GM18511 (cell line): ENCODE measurements around the gene CHMP3.

Source experiments
- ATAC-seq: cut with Tn5 transposase; IDR thresholded peaks from one replicate; pipeline ENCODE4 v1.9.1; 2021; ENCODE audit warnings: mild to moderate bottlenecking, moderate library complexity; ENCODE audit not compliant: unreplicated experiment

CHMP3 gene

DNA sequence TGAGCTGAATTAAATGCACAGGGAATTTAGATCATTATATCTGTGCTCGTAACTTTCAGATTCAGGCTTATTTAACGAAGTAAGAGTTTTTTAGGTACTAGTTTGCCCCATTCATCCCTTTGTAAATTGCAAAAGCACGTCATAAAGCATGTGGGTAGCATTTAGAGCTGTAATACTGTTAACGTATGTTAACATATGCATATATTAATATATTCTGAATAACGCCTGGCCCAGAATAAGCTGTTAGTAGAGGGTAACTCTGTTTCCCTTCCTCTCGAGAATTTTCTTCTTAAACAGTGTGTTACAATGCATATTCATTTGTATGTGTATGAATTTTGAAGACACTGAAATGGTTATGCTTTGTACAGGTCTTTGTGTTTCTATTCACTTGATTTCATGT, 91.6 kb downstream of the CHMP3 start:
- no peak for ATAC-seq

DNA sequence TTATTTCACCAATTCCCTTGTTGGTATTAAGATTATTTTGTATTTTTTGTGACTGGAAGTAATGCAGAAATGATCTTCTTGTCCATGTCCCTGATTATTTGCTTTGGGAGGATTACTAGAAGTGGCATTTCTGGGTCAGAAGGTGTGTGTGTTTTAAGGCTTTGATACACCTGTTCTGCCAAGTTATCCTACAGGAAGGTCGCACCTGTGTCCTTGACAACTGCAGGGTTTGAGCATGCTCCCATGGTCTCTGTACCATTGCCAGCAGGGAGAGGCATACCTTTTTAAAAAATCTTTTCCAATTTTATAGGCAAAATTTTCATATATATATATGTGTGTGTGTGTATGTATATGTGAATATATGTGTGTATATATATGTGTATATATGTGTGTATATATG, 92.4 kb downstream of the CHMP3 start:
- no peak for ATAC-seq

DNA sequence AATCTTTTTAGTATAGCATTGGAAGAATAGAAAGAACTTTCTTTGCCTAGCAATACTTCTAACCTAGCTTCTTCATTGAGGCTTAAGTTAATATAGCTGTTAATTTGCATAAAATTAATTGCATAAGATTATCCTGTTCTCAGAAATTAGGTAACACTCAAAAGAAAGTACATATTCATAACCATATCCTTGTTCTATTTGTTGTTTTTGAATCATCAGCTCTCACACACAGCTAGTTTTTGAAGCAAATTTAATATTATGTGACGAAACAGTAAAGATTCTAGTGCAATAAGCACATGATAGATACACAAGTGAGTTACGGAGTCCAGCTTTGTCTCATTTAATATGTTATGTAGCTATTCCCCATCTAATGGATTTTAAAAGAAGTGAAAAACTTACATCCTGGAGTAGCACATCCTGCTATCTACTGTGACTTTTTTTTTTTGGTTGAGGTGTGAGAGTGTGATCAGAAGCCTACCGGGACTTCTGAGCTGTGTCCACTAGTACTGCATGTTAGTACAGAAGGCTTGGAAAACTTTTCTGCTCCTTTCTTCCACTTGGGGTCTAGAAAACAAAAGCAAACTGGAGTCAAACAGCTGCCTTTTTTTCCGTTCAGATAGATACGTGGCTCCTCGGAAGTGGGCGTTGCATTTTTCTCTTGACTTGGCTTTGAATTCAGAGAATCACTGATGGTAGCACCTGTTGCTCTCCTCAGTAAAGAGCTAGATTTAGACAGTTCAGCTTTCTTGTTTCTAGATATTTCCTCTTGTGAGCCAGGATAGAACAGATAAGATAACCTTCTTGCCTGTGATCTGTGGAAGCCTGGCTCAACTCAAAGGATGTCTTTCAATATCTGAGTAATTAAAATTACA, 94.8 kb downstream of the CHMP3 start:
- ATAC-seq, result no peak

DNA sequence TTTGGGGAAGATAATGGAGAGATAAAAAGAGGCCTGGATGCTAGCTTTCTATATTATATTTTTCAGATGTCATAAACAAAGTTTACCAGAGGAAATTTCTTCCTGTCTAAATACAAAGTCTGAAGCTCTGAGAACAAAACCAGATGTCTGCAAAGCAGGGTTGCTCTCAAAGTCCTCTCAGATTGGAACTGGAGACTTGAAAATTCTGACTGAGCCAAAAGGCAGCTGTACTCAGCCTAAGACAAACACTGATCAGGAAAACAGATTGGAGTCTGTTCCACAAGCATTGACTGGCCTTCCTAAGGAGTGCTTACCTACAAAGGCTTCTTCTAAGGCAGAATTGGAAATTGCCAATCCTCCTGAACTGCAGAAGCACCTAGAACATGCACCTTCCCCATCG, 96.9 kb downstream of the CHMP3 start:
- no peak for ATAC-seq

DNA sequence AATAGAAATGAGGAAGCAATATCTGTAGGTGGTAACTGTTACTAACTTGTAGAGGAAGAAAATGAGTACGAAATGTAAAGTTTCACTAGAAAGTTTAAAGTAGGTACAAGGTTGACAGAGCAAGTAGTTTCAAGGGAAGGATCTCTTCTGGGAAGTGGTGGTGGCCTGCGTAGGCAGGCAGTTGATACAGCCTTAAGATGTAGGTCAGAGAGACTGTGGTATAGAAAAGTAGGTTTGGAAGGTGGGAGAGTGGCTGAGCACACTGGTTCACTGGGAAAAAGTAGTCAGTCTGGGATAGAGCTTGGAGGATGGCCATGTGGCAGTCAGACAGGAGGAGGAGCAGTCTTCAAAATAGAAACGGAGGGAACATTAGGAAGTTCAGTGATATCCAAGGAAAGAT, 98.6 kb downstream of the CHMP3 start:
- no peak for ATAC-seq

DNA sequence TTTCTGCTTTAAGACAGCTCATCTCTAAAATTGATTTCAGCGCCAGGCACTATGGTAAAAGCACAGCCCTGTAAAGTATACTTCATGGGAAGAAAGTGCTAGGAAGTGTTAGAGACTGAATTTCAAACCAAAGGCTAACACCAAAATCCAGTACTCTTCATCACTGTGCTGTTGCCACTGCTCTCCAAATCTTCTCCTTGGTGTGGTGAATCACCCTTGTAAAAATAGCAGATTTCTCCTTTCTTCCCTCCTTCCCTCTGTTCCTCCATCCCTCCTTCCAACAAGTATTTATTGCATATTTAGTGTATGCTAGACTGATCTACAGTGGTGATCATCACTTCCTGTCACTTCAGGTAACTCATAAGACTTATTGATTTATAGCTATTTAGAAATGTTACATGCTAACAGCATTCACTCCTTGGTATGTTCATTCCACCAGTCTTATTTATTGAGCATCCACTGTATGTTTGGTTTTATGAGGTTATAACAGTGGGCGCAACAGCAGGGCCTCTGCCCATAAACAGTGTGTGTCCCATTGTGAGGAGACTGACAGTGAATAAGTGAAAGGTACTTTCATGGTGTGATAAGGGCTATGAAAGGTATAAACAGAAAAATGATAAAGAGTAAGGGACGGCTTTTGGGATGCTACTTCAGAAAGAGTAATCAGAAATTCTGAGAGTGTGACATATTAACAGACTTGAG, 102.0 kb downstream of the CHMP3 start:
- ATAC-seq, result no peak

DNA sequence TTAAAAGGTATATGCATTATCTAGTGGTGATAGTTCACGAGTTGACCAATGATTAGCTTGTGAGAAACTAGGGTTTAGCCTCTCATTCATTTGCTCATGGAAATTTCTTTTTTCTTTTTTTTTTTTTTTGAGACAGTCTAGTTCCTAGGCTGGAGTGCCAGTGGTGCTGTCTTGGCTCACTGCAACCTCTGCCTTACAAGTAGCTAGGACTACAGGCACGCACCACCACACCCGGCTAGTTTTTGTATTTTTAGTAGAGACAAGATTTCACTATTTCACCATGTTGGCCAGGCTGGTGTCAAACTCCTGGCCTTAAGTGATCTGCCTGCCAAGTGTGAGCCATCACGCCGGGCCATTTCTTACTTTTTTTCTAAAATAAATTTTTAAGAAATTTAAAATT, 108.1 kb downstream of the CHMP3 start:
- ATAC-seq, result no peak

DNA sequence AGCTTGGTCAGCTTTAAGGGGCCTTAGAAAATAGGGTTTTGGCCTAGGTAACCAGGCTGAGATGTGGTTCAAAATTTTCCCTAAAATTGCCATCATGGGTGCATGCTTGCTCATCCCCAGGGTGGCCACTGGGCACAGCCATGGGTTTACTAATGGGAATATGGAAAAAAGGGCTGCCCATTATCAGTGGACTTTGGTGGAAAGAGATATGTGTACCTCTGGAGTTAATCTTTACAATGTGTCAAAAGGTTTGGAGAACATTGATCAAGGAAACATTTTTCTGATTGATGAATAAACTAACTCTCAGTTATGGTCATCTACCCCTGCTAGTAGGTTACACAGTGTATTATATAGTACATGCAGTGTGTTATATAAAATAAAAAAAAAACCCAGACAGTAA, 109.0 kb downstream of the CHMP3 start:
- ATAC-seq, result no peak

DNA sequence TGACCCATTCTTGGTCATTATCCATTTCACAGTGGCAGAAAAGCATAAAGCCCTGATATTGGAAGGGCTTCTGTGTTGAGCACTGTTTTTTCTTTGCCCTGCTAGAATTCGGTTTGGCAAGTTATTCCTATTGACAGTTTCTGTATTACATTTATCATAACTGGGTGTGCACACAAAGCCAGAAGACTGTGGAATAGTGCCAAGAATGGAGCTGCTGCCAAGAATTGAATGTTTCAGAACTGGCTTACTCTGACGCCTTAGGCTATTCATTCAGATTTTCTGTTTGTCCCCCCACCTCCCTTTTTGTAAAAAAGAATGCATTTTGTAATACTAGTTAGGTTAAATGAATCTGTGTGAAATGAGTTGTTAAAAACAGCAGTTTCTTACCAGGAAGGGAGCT, 109.4 kb downstream of the CHMP3 start:
- no peak for ATAC-seq
